Mesendoderm (in vitro differentiated cells): Measurements from ENCODE around the gene ARL15.

Source experiments
- DNase-seq: peaks from one replicate; pipeline ENCODE4 v3.0.0; 2013
- H2AK5ac ChIP-seq: 2 replicates; pipeline ENCODE4 v1.6.1; 2013; ENCODE audit warnings: low read length, inconsistent platforms
- H2BK120ac ChIP-seq: 2 replicates; pipeline ENCODE4 v1.6.1; 2013; ENCODE audit warnings: low read depth, mild to moderate bottlenecking, low read length, moderate library complexity, mixed read lengths
- H2BK15ac ChIP-seq: replicated peaks from 2 replicates; pipeline ENCODE4 v1.6.1; 2013; ENCODE audit warnings: low read depth, mild to moderate bottlenecking, moderate library complexity
- H2BK5ac ChIP-seq: 2 replicates; pipeline ENCODE4 v1.6.1; 2013; ENCODE audit warnings: low read length, inconsistent platforms
- H3K18ac ChIP-seq: 2 replicates; pipeline ENCODE4 v1.6.1; 2013; ENCODE audit warnings: mild to moderate bottlenecking, low read length, mixed read lengths
- H3K23ac ChIP-seq: one replicate; pipeline ENCODE4 v1.6.1; 2013; ENCODE audit warnings: low read length
- H3K27ac ChIP-seq: 2 replicates; pipeline ENCODE4 v1.5.1; 2013; ENCODE audit warnings: low read depth, mild to moderate bottlenecking, inconsistent platforms, low read length, moderate library complexity
- H3K27me3 ChIP-seq: 2 replicates; pipeline ENCODE4 v1.6.1; 2013; ENCODE audit warnings: low read length, control low read depth, mild to moderate bottlenecking, inconsistent platforms; ENCODE audit not compliant: insufficient read depth, poor library complexity
- H3K36me3 ChIP-seq: 2 replicates; pipeline ENCODE4 v1.6.1; 2013; ENCODE audit warnings: low read length, inconsistent platforms; ENCODE audit not compliant: control insufficient read depth, insufficient read depth
- H3K4ac ChIP-seq: one replicate; pipeline ENCODE4 v1.6.1; 2013; ENCODE audit warnings: low read depth, mild to moderate bottlenecking, low read length, moderate library complexity
- H3K4me1 ChIP-seq: 2 replicates; pipeline ENCODE4 v1.6.1; 2013; ENCODE audit warnings: low read depth, low read length, inconsistent platforms; ENCODE audit not compliant: control insufficient read depth
- H3K4me2 ChIP-seq: 2 replicates; pipeline ENCODE4 v1.6.1; 2013; ENCODE audit warnings: low read length
- H3K4me3 ChIP-seq: 2 replicates; pipeline ENCODE4 v1.5.1; 2013; ENCODE audit warnings: mild to moderate bottlenecking, low read length
- H3K56ac ChIP-seq: one replicate; pipeline ENCODE4 v1.6.1; 2013; ENCODE audit warnings: low read length
- H3K79me1 ChIP-seq: 2 replicates; pipeline ENCODE4 v1.6.1; 2013; ENCODE audit warnings: low read length, inconsistent platforms
- H3K79me2 ChIP-seq: 2 replicates; pipeline ENCODE4 v1.6.1; 2013; ENCODE audit warnings: mild to moderate bottlenecking, low read length; ENCODE audit not compliant: control insufficient read depth, insufficient read depth
- H3K9ac ChIP-seq: 2 replicates; pipeline ENCODE4 v1.6.1; 2013; ENCODE audit warnings: low read length, inconsistent platforms
- H4K5ac ChIP-seq: one replicate; pipeline ENCODE4 v1.6.1; 2013; ENCODE audit warnings: low read length
- H4K8ac ChIP-seq: one replicate; pipeline ENCODE4 v1.6.1; 2013; ENCODE audit warnings: low read depth, mild to moderate bottlenecking, control low read depth, low read length, moderate library complexity
- WGBS: extraction: QIAGEN DNeasy Blood & Tissue Kit; methylation state at CpG from one replicate; pipeline ENCODE4 v1.1.7; 2013; ENCODE audit warnings: low lambda C conversion rate, missing lambda C conversion rate; ENCODE audit not compliant: insufficient coverage; ENCODE audit errors: extremely low coverage; 5-methylcytosine and 5-hydroxymethylcytosine counted together

The ARL15 gene

GRCh38 chr5:53913941-53914340 lies 396.4 kb downstream of the ARL15 start:
- DNase-seq: no peak
- Histone ChIP-seq H2BK5ac (no peak overlapping the region), H3K23ac (no peak overlapping the region), H2BK120ac (no peak overlapping the region), H3K4me2 (no peak overlapping the region), H2BK15ac (no peak overlapping the region), H2AK5ac (no peak overlapping the region), H3K4ac (no peak overlapping the region), H3K79me2 (no peaks in the 10 kb centered on the region), H3K79me1 (no peaks in the 10 kb centered on the region), H3K4me3 (no peak overlapping the region), H4K5ac (no peak overlapping the region), H3K27me3 (no peaks in the 10 kb centered on the region), H3K18ac (no peak overlapping the region), H3K56ac (no peak overlapping the region), H3K36me3 (no peaks in the 10 kb centered on the region), H3K9ac (no peak overlapping the region), H3K27ac (no peak overlapping the region), H3K4me1 (no peaks in the 10 kb centered on the region), H4K8ac (no peak overlapping the region)
- WGBS: no CpG with 5 or more reads among the region's 1 CpG

GRCh38 chr5:53908757-53909156 lies 401.6 kb downstream of the ARL15 start:
- Histone ChIP-seq H3K4me2 (no peak overlapping the region), H3K4me3 (no peak overlapping the region), H3K4ac (no peak overlapping the region), H3K23ac (no peak overlapping the region), H3K9ac (no peak overlapping the region), H3K4me1 (no peaks in the 10 kb centered on the region), H3K56ac (no peak overlapping the region), H4K5ac (no peak overlapping the region), H2AK5ac (no peak overlapping the region), H3K36me3 (no peaks in the 10 kb centered on the region), H3K79me1 (no peaks in the 10 kb centered on the region), H3K18ac (no peak overlapping the region), H2BK120ac (no peak overlapping the region), H2BK15ac (no peak overlapping the region), H3K27ac (no peak overlapping the region), H2BK5ac (no peak overlapping the region), H4K8ac (no peak overlapping the region), H3K27me3 (no peaks in the 10 kb centered on the region), H3K79me2 (no peaks in the 10 kb centered on the region)
- DNase-seq: no peak
- WGBS: no CpG with 5 or more reads among the region's 2 CpGs

GRCh38 chr5:53907827-53908226 lies 402.5 kb downstream of the ARL15 start:
- Histone ChIP-seq H3K4ac (no peak overlapping the region), H2BK15ac (no peak overlapping the region), H3K4me3 (no peak overlapping the region), H3K79me2 (no peaks in the 10 kb centered on the region), H3K79me1 (no peaks in the 10 kb centered on the region), H4K8ac (no peak overlapping the region), H3K4me2 (no peak overlapping the region), H3K18ac (no peak overlapping the region), H3K27me3 (no peaks in the 10 kb centered on the region), H4K5ac (no peak overlapping the region), H3K56ac (no peak overlapping the region), H3K9ac (no peak overlapping the region), H2BK120ac (no peak overlapping the region), H2BK5ac (no peak overlapping the region), H3K27ac (no peak overlapping the region), H3K4me1 (no peaks in the 10 kb centered on the region), H3K23ac (no peak overlapping the region), H3K36me3 (no peaks in the 10 kb centered on the region), H2AK5ac (no peak overlapping the region)
- DNase-seq: no peak
- WGBS: no CpG with 5 or more reads among the region's 3 CpGs

- Histone ChIP-seq H3K18ac (no peak overlapping the region), H3K9ac (no peak overlapping the region), H4K5ac (no peak overlapping the region), H3K4ac (no peak overlapping the region), H3K36me3 (no peaks in the 10 kb centered on the region), H3K23ac (no peak overlapping the region), H2BK5ac (no peak overlapping the region), H3K56ac (no peak overlapping the region), H2BK120ac (no peak overlapping the region), H3K4me1 (no peaks in the 10 kb centered on the region), H3K4me3 (no peak overlapping the region), H4K8ac (no peak overlapping the region), H3K4me2 (no peak overlapping the region), H3K79me1 (no peaks in the 10 kb centered on the region), H2BK15ac (no peak overlapping the region), H2AK5ac (no peak overlapping the region), H3K79me2 (no peaks in the 10 kb centered on the region), H3K27me3 (no peaks in the 10 kb centered on the region), H3K27ac (no peak overlapping the region)
- WGBS: no CpG with 5 or more reads among the region's 1 CpG
- no peak for DNase-seq
These were observed 403.6 kb downstream of the ARL15 start for GRCh38 chr5:53906736-53907135.

GRCh38 chr5:53902296-53902907 lies 408.0 kb downstream of the ARL15 start:
- no CpG with 5 or more reads among the region's 6 CpGs for WGBS
- no peak for DNase-seq
- no peak overlapping the region for H2BK120ac ChIP-seq
- no peaks in the 10 kb centered on the region for H3K79me2 ChIP-seq
- no peak overlapping the region for H4K8ac ChIP-seq
- H3K9ac ChIP-seq: no peak overlapping the region
- H3K23ac ChIP-seq: no peak overlapping the region
- no peaks in the 10 kb centered on the region for H3K36me3 ChIP-seq
- H3K4me3 ChIP-seq: no peak overlapping the region
- no peak overlapping the region for H3K18ac ChIP-seq
- no peak overlapping the region for H3K56ac ChIP-seq
- H2BK15ac ChIP-seq: no peak overlapping the region
- H3K27ac ChIP-seq: no peak overlapping the region
- H3K4me2 ChIP-seq: no peak overlapping the region
- no peaks in the 10 kb centered on the region for H3K4me1 ChIP-seq
- no peak overlapping the region for H2BK5ac ChIP-seq
- H2AK5ac ChIP-seq: no peak overlapping the region
- H3K4ac ChIP-seq: no peak overlapping the region
- H3K27me3 ChIP-seq: no peaks in the 10 kb centered on the region
- no peaks in the 10 kb centered on the region for H3K79me1 ChIP-seq
- no peak overlapping the region for H4K5ac ChIP-seq

- no peak overlapping the region for H3K4ac ChIP-seq
- H2BK5ac ChIP-seq: no peak overlapping the region
- no peak overlapping the region for H3K23ac ChIP-seq
- no peak overlapping the region for H3K9ac ChIP-seq
- H2BK15ac ChIP-seq: no peak overlapping the region
- H3K4me2 ChIP-seq: no peak overlapping the region
- H3K27me3 ChIP-seq: no peaks in the 10 kb centered on the region
- no peak overlapping the region for H3K27ac ChIP-seq
- no peaks in the 10 kb centered on the region for H3K79me1 ChIP-seq
- H2BK120ac ChIP-seq: no peak overlapping the region
- WGBS: no CpG with 5 or more reads among the region's 2 CpGs
- no peaks in the 10 kb centered on the region for H3K79me2 ChIP-seq
- no peak overlapping the region for H3K4me3 ChIP-seq
- H4K8ac ChIP-seq: no peak overlapping the region
- H2AK5ac ChIP-seq: no peak overlapping the region
- no peak overlapping the region for H3K56ac ChIP-seq
- no peak overlapping the region for H3K18ac ChIP-seq
- no peaks in the 10 kb centered on the region for H3K4me1 ChIP-seq
- H4K5ac ChIP-seq: no peak overlapping the region
- no peak for DNase-seq
- no peaks in the 10 kb centered on the region for H3K36me3 ChIP-seq
These were observed 409.7 kb downstream of the ARL15 start for GRCh38 chr5:53900677-53901076.
